GM21528 (cell line): Measurements from ENCODE around the gene GFI1B.
"Not testable (repeated sequence)": the region's sequence is repeated elsewhere in the genome, so short reads cannot be mapped to it uniquely, and the experiment has no call there.

Experiments used
- ATAC-seq: cut with Tn5 transposase; IDR thresholded peaks from one replicate; pipeline ENCODE4 v1.9.1; 2021; ENCODE audit warnings: mild to moderate bottlenecking, moderate library complexity; ENCODE audit not compliant: unreplicated experiment, low FRiP score

The GFI1B gene

GRCh38 chr9:132965478-132965877, 13.0 kb upstream of the GFI1B start:
- no peak for ATAC-seq

GRCh38 chr9:132967908-132968307, 10.6 kb upstream of the GFI1B start:
- ATAC-seq: not testable (repeated sequence)

GRCh38 chr9:132969783-132970182, 8.7 kb upstream of the GFI1B start:
- no peak for ATAC-seq

GRCh38 chr9:132970324-132971062, 8.0 kb upstream of the GFI1B start:
- no peak for ATAC-seq

- no peak for ATAC-seq
Observed at GRCh38 chr9:132973166-132973565, 5.3 kb upstream of the GFI1B start.

- no peak for ATAC-seq
Observed at GRCh38 chr9:132973713-132974112, 4.8 kb upstream of the GFI1B start.

- no peak for ATAC-seq
Observed at GRCh38 chr9:132975961-132976360, 2.5 kb upstream of the GFI1B start.

- ATAC-seq: no peak
Observed at GRCh38 chr9:132976571-132976970, 1.9 kb upstream of the GFI1B start.

- no peak for ATAC-seq
Observed at GRCh38 chr9:132978112-132978450, 413 bp upstream of the GFI1B start.

GRCh38 chr9:132980157-132980556, 1.7 kb downstream of the GFI1B start:
- no peak for ATAC-seq

- ATAC-seq: no peak
Observed at GRCh38 chr9:132982458-132982857, 4.0 kb downstream of the GFI1B start.

GRCh38 chr9:132983491-132984201, 5.2 kb downstream of the GFI1B start:
- ATAC-seq: no peak

GRCh38 chr9:132984202-132985070, 5.9 kb downstream of the GFI1B start:
- no peak for ATAC-seq

- ATAC-seq: no peak
Observed at GRCh38 chr9:132985071-132985350, 6.5 kb downstream of the GFI1B start.

GRCh38 chr9:132985489-132985888, 7.0 kb downstream of the GFI1B start:
- no peak for ATAC-seq

- ATAC-seq: no peak
Observed at GRCh38 chr9:132986114-132986513, 7.6 kb downstream of the GFI1B start.

GRCh38 chr9:132986640-132987620, 8.4 kb downstream of the GFI1B start:
- no peak for ATAC-seq

- ATAC-seq: no peak
Observed at GRCh38 chr9:132988244-132989013, 9.9 kb downstream of the GFI1B start.

- ATAC-seq: no peak
Observed at GRCh38 chr9:132989014-132989310, 10.5 kb downstream of the GFI1B start.
